Vagina (tissue), 2 donors: ENCODE results near the gene ZNF185.

Source experiments
- POLR2A ChIP-seq, 2 donors: fragments of 450-650 bp; IDR thresholded peaks; one replicate each; pipeline ENCODE4 v1.6.1; 2017; ENCODE audit warnings: antibody characterized with exemption in 2 of 2, mild to moderate bottlenecking in 2 of 2, moderate library complexity in 2 of 2
- POLR2AphosphoS5 ChIP-seq, 2 donors: sonication (generic); formaldehyde crosslinking; IDR thresholded peaks; one replicate each; pipeline ENCODE4 v1.9.0; 2017; ENCODE audit warnings: antibody characterized with exemption in 2 of 2, mild to moderate bottlenecking in 2 of 2, low read depth in 1 of 2; ENCODE audit not compliant: insufficient read depth in 1 of 2
- TF ChIP-seq, protein P1 (sequence below), 3 experiments: fragments of 450-650 bp in 2 of 3; fragments of 200-600 bp in 1 of 3; sonication (generic) in 1 of 3; IDR thresholded peaks; one replicate each; pipeline ENCODE4 v1.5.1; 2017 to 2019; ENCODE audit warnings: antibody characterized with exemption in 3 of 3, mild to moderate bottlenecking in 2 of 3, moderate library complexity in 2 of 3

DNA sequence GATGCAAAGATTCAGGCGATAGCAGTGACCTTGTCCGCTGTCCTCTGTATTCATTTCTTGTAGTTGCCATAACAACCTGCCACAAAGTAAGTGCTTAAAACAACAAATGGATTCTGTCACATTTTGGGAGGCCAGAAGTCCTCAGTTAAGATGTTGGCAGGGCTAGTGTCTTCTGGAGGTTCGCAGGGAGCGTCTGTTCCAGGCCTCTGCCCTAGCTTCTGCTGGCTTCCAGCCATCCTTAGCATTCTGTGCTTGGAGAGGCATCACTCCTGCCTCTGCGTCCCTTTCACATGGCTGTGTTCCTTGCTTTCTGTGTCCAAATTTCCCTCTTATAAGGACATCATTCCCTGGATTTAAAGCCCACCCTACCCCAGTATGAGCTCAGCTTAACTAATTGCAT, 31.5 kb upstream of the ZNF185 start:
- TF ChIP-seq, protein P1, sequence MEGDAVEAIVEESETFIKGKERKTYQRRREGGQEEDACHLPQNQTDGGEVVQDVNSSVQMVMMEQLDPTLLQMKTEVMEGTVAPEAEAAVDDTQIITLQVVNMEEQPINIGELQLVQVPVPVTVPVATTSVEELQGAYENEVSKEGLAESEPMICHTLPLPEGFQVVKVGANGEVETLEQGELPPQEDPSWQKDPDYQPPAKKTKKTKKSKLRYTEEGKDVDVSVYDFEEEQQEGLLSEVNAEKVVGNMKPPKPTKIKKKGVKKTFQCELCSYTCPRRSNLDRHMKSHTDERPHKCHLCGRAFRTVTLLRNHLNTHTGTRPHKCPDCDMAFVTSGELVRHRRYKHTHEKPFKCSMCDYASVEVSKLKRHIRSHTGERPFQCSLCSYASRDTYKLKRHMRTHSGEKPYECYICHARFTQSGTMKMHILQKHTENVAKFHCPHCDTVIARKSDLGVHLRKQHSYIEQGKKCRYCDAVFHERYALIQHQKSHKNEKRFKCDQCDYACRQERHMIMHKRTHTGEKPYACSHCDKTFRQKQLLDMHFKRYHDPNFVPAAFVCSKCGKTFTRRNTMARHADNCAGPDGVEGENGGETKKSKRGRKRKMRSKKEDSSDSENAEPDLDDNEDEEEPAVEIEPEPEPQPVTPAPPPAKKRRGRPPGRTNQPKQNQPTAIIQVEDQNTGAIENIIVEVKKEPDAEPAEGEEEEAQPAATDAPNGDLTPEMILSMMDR (IDR thresholded peaks at IDR 0.05): no peak
- TF ChIP-seq POLR2A (IDR thresholded peaks at IDR 0.05) (no peak), POLR2AphosphoS5 (IDR thresholded peaks at IDR 0.05; ENCODE audit: insufficient read depth in 1 of 2, low read depth in 1 of 2) (no peak)
